HCT116 (cell line): ENCODE data around the gene SEMA6B. TPM values are rescaled to one million over a fixed set of nuclear protein-coding genes. Genes with fewer than 3 reads are reported as not detected.

ENCODE experiments used
- ATAC-seq: fragments of 200-7000 bp; cut with Tn5 transposase; 2 replicates; pipeline ENCODE4 v1.9.1; 2020; ENCODE audit warnings: mild to moderate bottlenecking, moderate library complexity
- BruUV-seq: library from RNA; stranded (reverse); fragments of 400-500 nt; replicated peaks from 2 replicates; lab custom pipeline; 2021; lab: Mats Ljungman, UMichigan
- CTCF ChIA-PET: fragments of 300-600 bp; sonication (Branson Sonifier 250); formaldehyde crosslinking; loops from one replicate; lab custom pipeline; 2021; ENCODE audit warnings: antibody characterized with exemption; lab: Charles Lee
- POLR2A ChIA-PET: fragments of 300-600, 350-600 bp; sonication (Branson Sonifier 250); formaldehyde crosslinking; loops from one replicate; lab custom pipeline; 2021; ENCODE audit warnings: antibody characterized with exemption; lab: Charles Lee
- RAD21 ChIA-PET, 2 experiments: fragments of 300-600 bp; sonication (Branson Sonifier 250); formaldehyde crosslinking; loops; one replicate each; lab custom pipeline; 2023; ENCODE audit warnings: low total read pairs in 2 of 2; ENCODE audit not compliant: uncharacterized antibody in 2 of 2, unreplicated experiment in 2 of 2, low non-redundant PET in 1 of 2; lab: Charles Lee
- DNase-seq: peaks from one replicate; pipeline ENCODE4 v3.0.0-alpha.2; 2010; ENCODE audit warnings: low read depth, low spot score
- H2AFZ ChIP-seq: fragments of 200-600 bp; shearing (Covaris generic), sonication (generic); 2 replicates; pipeline ENCODE4 v1.6.1; 2017; ENCODE audit warnings: low read depth, mixed run types, mixed read lengths, antibody characterized with exemption, low read length; ENCODE audit not compliant: poor library complexity, severe bottlenecking
- H3K27ac ChIP-seq: 2 replicates; pipeline ENCODE4 v1.5.1; 2012; ENCODE audit warnings: low read depth, low read length
- H3K27me3 ChIP-seq: fragments of 200-600 bp; sonication (generic); 2 replicates; pipeline ENCODE4 v1.6.1; 2016; ENCODE audit warnings: mixed run types, low read length, mixed read lengths; ENCODE audit not compliant: insufficient read depth
- H3K36me3 ChIP-seq, 2 experiments: fragments of 200-500 bp in 1 of 2; fragments of 200-600 bp in 1 of 2; sonication (Bioruptor generic) in 1 of 2; sonication (generic) in 1 of 2; 2 replicates each; pipeline versions ENCODE4 v1.5.1 to v1.6.1; 2014 to 2016; ENCODE audit warnings: low read length in 2 of 2, inconsistent platforms in 1 of 2, mixed read lengths in 1 of 2, mixed run types in 1 of 2; ENCODE audit not compliant: insufficient read depth in 2 of 2, control insufficient read depth in 1 of 2
- H3K4me1 ChIP-seq, 2 experiments: fragments of 200-600 bp in 1 of 2; sonication (generic) in 1 of 2; 2 replicates each; pipeline versions ENCODE4 v1.5.1 to v1.6.1; 2012 to 2017; ENCODE audit warnings: low read length in 2 of 2, inconsistent platforms in 1 of 2, mild to moderate bottlenecking in 1 of 2, mixed read lengths in 1 of 2, mixed run types in 1 of 2, moderate library complexity in 1 of 2; ENCODE audit not compliant: insufficient read depth in 2 of 2, control insufficient read depth in 1 of 2
- H3K4me2 ChIP-seq: fragments of 200-600 bp; sonication (generic); 2 replicates; pipeline ENCODE4 v1.6.1; 2017; ENCODE audit warnings: mixed run types, low read length, mixed read lengths
- H3K4me3 ChIP-seq, 2 experiments: fragments of 200-600 bp in 1 of 2; sonication (generic) in 1 of 2; replicated peaks in 1 of 2; 2 replicates each; pipeline ENCODE4 v1.5.1; 2011 to 2016; ENCODE audit warnings: low read length in 2 of 2, control low read depth in 1 of 2, low read depth in 1 of 2, mild to moderate bottlenecking in 1 of 2, mixed read lengths in 1 of 2, mixed run types in 1 of 2
- H3K79me2 ChIP-seq: fragments of 200-600 bp; sonication (generic); 2 replicates; pipeline ENCODE4 v1.6.1; 2017; ENCODE audit warnings: mild to moderate bottlenecking, mixed run types, low read length, moderate library complexity, mixed read lengths; ENCODE audit not compliant: insufficient read depth
- H3K9ac ChIP-seq: fragments of 200-600 bp; sonication (generic); 2 replicates; pipeline ENCODE4 v1.6.1; 2016; ENCODE audit warnings: low read length, mixed read lengths
- H3K9me2 ChIP-seq: fragments of 200-600 bp; sonication (generic), shearing (Covaris generic); 2 replicates; pipeline ENCODE4 v1.6.1; 2017; ENCODE audit warnings: mixed run types, mild to moderate bottlenecking, moderate library complexity; ENCODE audit not compliant: insufficient read depth
- H3K9me3 ChIP-seq, 2 experiments: fragments of 200-500 bp in 1 of 2; fragments of 200-600 bp in 1 of 2; sonication (Bioruptor generic) in 1 of 2; sonication (generic) in 1 of 2; 2 replicates each; pipeline ENCODE4 v1.6.1; 2014 to 2017; ENCODE audit warnings: low read length in 2 of 2, mixed read lengths in 2 of 2, inconsistent platforms in 1 of 2, low read depth in 1 of 2, mild to moderate bottlenecking in 1 of 2, mixed run types in 1 of 2, moderate library complexity in 1 of 2; ENCODE audit not compliant: control insufficient read depth in 1 of 2, insufficient read depth in 1 of 2
- H4K20me1 ChIP-seq: fragments of 200-600 bp; sonication (generic), shearing (Covaris generic); 2 replicates; pipeline ENCODE4 v1.6.1; 2017; ENCODE audit warnings: mixed run types, mild to moderate bottlenecking, moderate library complexity; ENCODE audit not compliant: insufficient read depth
- CEBPB ChIP-seq: IDR thresholded peaks from 2 replicates; pipeline ENCODE4 v1.6.1; 2012; ENCODE audit warnings: low read depth
- SRF ChIP-seq: IDR thresholded peaks from 2 replicates; pipeline ENCODE4 v1.6.1; 2012; ENCODE audit warnings: low read depth
- ZFX ChIP-seq: fragments of 450-650 bp; IDR thresholded peaks from 2 replicates; pipeline ENCODE4 v1.6.1; 2017
- intact Hi-C: fragments of 100-400 bp; cut with micrococcal nuclease; formaldehyde crosslinking; loops from 2 replicates; pipeline ENCODE4 v1.10.0; 2022
- total RNA-seq: library from RNA; stranded (reverse); gene quantifications from one replicate; pipeline ENCODE4 v1.2.1, GENCODE V29; 2021; ENCODE audit not compliant: unreplicated experiment
- TF ChIP-seq, protein P1 (sequence below): IDR thresholded peaks from 2 replicates; pipeline ENCODE4 v1.6.1; 2012

The SEMA6B gene
- total RNA-seq, 1 experiment from 2014 or later = 58.4 TPM

DNA sequence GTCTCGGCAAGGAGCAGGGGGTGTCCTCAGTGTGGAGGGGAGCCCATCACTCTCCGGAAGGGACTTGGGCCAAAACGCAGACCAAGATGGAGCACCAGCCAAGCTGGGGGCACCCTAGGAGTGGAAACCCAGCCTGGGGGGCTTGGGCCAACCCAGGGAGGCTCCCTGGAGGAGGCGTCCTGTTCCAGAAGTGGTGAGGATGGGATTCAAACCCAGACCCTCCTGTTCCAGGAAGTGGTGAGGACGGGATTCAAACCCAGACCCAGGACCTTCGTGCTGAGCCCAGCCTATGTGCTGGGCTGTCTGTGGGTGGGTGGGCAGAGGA lies 40.4 kb downstream of the SEMA6B start:
- Histone ChIP-seq H3K79me2 (no peaks in the 10 kb centered on the region), H3K4me2 (no peak overlapping the region), H2AFZ (no peak overlapping the region), H3K4me3 (no peak overlapping the region), H3K9me3 (no peaks in the 10 kb centered on the region), H3K4me1 (peaks cover 0 to 7% of the 10 kb centered on the region in 2 experiments; a peak in 1 of 4 replicates), H3K27me3 (no peaks in the 10 kb centered on the region), H3K9me2 (no peaks in the 10 kb centered on the region), H3K9ac (no peak overlapping the region), H3K27ac (no peak overlapping the region), H3K36me3 (no peaks in the 10 kb centered on the region), H4K20me1 (no peaks in the 10 kb centered on the region)
- ChIA-PET POLR2A (no interaction called here), CTCF (no interaction called here), RAD21 (no interaction called here)
- DNase-seq (no peak), ATAC-seq (no peak)
- no TSS peak for BruUV-seq
- intact Hi-C loops = no loop called here
- TF ChIP-seq, protein P1, sequence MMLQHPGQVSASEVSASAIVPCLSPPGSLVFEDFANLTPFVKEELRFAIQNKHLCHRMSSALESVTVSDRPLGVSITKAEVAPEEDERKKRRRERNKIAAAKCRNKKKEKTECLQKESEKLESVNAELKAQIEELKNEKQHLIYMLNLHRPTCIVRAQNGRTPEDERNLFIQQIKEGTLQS = no peak

DNA sequence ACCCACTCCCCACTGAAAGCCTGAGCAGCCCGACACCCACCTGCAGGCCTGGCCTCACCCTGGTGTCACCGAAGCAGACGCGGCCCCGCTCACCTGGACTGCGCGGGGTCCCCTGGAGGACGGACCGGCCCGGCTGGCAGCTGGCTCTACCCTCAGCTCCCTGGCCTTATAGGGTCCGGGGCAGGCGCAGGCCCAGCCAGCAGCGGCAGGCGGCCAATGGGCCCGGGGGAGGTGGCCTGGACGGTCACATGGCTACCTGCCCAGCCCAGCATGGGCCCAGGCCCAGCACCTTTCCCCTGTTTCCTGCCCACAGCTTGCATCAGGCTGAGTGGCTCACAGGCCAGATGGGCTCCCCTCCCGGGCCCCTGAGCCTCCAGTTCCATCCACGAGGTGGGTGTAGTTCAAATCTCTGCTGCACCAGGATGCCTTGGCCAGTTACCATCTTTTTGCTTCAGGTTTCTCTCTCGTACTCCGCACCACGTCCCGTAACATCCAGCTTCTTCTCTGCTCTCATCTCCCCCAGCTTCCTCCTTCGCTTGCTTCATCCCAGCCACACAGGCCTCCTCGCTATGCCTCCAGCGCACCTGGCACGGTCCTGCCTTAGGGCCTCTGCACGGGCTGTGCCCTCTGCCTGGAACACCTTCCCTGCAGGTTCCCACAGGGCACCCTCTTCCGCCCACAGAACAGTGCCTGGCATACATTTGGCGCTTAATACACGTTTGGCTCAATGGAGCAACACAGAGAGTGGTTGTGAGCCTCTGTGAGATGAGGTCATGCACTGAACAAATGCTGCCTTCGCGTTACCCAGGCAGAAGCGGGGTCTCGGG lies 40.9 kb downstream of the SEMA6B start, which contains the start of gene PLIN4:
Gene PLIN4 (minus strand): TSS at position 142 of the 827 bp plus-strand sequence. CDS start 214 bp downstream, outside the sequence.
- CTCF ChIA-PET = no interaction called here
- H4K20me1 ChIP-seq = no peaks in the 10 kb centered on the region

More for the DNA sequence above, 40.9 kb downstream of the SEMA6B start, which contains the start of gene PLIN4:
- no peaks in the 10 kb centered on the region for H3K9me2 ChIP-seq
- BruUV-seq = no TSS peak
- intact Hi-C loops = no loop called here
- peaks cover 0 to 7% of the 10 kb centered on the region in 2 experiments; a peak in 1 of 4 replicates for H3K4me1 ChIP-seq
- no peaks in the 10 kb centered on the region for H3K27me3 ChIP-seq
- no peaks in the 10 kb centered on the region for H3K79me2 ChIP-seq
- no peaks in the 10 kb centered on the region for H3K9me3 ChIP-seq
- no peak within 1 kb of the TSS for H3K9ac ChIP-seq
- no peaks in the 10 kb centered on the region for H3K36me3 ChIP-seq
- RAD21 ChIA-PET = no interaction called here
- DNase-seq (no peak), ATAC-seq (0 out of 2 replicates have a peak, but pooled peaks have one; percentile 27)
- H3K4me2 ChIP-seq = no peak within 1 kb of the TSS
- H3K4me3 ChIP-seq = no peak within 1 kb of the TSS
- TF ChIP-seq CEBPB (no peak), ZFX (0 out of 2 replicates have a peak, but pooled peaks have one; percentile 25), SRF (no peak)
- H2AFZ ChIP-seq = no peak within 1 kb of the TSS
- POLR2A ChIA-PET = no interaction called here
- H3K27ac ChIP-seq = no peak within 1 kb of the TSS
